Measurements from ENCODE around the gene RNPEPL1.

RNPEPL1 gene

DNA sequence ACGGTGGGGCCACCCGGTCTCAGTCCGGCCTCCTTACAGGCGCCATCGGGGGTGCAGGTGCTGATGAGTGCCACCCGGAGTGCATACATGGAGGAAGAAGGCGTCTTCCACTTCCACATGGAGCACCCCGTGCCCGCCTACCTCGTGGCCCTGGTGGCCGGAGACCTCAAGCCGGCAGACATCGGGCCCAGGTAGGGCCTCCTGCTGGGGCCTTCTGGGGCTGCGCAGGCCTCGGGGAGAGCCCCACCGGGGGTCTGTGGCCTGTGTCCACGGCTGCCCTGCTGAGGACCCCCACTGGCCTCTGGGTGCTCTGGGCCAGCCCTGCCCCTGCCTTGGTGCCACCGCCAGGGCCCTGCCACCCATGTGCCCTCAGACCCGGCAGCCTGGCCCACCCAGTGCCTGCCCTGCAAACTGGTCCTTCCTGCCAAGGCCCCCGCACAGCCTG lies 4.8 kb downstream of the RNPEPL1 start:
- DNase-seq = no peak
- Mint-ChIP-seq H3K4me3 (no peak overlapping the region), H3K36me3 (peaks cover 28% of the 10 kb centered on the region), H3K27me3 (no peaks in the 10 kb centered on the region), H3K4me1 (peaks cover 30% of the 10 kb centered on the region), H3K27ac (no peak overlapping the region), H3K9me3 (no peaks in the 10 kb centered on the region)
- CTCF ChIA-PET = interaction anchor here (1.1 kb wide), 1 partner anchor 13 kb away, joined by 3 read pairs; the partner anchor contains the start of gene CAPN10

- H3K27ac Mint-ChIP-seq = no peak overlapping the region
- H3K4me3 Mint-ChIP-seq = no peak overlapping the region
- DNase-seq = no peak
- H3K4me1 Mint-ChIP-seq = peaks cover 33% of the 10 kb centered on the region
- CTCF ChIA-PET = interaction anchor here (1.1 kb wide), 1 partner anchor 13 kb away, joined by 3 read pairs; the partner anchor contains the start of gene CAPN10
- no peaks in the 10 kb centered on the region for H3K9me3 Mint-ChIP-seq
- peaks cover 28% of the 10 kb centered on the region for H3K36me3 Mint-ChIP-seq
- no peaks in the 10 kb centered on the region for H3K27me3 Mint-ChIP-seq
Observed at GRCh38 chr2:240573516-240574385, 5.5 kb downstream of the RNPEPL1 start.

DNA sequence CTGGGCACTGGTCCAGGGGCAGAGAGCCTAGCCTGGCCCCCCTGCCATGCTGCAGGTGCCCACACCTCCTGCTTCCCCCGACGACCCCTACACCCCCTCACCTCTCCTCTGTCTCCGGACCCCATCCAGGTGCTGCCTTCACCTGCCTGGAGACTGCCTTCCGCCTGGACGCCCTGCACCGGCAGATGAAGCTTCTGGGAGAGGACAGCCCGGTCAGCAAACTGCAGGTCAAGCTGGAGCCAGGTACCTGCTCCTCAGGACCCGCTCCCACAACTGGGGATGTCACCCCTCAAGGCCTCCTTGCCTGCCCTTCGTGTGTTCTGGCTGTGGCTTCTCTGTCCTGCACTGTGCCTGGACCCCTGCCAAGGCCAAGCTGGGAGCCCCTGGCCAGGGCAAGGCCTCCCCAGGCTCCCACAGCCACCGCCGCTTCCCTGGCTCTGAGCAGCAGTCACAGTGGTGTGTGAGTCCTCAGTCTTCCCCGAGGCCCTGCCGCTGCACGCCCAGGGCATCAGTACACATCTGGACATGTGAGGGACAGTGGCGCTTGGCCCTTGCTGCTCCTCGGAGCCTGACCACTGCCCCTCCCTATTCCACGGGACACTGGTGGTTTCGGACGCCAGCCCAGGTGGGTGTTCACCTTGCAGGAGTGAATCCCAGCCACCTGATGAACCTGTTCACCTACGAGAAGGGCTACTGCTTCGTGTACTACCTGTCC lies 6.3 kb downstream of the RNPEPL1 start:
- Mint-ChIP-seq H3K4me3 (no peak overlapping the region), H3K4me1 (peaks cover 37% of the 10 kb centered on the region), H3K9me3 (no peaks in the 10 kb centered on the region), H3K27ac (no peak overlapping the region), H3K36me3 (peaks cover 24% of the 10 kb centered on the region), H3K27me3 (no peaks in the 10 kb centered on the region)
- no peak for DNase-seq
- CTCF ChIA-PET = no interaction called here

DNA sequence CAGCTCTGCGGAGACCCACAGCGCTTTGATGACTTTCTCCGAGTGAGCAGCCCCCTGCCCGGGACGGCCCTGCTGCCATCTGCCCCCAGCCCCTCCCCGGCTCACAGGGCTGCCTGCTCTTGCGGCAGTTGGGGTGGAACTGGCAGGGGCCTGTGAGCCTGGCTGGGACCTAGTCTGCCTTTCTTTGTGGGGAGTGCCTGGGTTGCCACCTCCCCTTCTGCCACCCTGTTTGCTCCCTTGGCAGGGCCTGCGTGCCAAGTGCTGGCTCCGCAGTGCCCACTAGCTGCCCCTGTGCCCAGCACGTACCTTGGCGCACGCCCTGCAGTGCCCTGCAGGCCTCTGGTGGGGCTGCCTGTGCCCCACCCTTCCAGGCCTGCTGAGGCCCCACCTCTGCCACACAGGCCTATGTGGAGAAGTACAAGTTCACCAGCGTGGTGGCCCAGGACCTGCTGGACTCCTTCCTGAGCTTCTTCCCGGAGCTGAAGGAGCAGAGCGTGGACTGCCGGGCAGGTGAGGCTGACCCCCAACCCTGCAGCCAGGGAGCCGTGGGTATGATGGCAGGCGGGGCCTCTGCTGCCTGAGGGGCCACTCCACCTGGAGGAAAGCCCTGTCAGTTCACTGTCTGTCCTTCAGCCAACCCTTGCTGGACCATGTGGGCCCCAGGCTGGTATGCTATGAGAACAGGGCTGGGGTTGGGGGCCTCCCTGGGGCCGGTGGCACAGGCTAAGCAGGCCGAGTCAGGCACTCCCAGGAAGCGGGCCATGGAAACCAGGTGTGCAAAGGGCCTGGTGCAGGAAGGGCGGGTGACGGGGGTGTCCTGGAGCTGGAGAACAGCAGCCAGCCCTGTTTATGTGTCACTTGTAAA lies 7.0 kb downstream of the RNPEPL1 start:
- Mint-ChIP-seq H3K9me3 (no peaks in the 10 kb centered on the region), H3K27ac (no peak overlapping the region), H3K4me3 (no peak overlapping the region), H3K27me3 (no peaks in the 10 kb centered on the region), H3K4me1 (peaks cover 37% of the 10 kb centered on the region), H3K36me3 (peaks cover 26% of the 10 kb centered on the region)
- CTCF ChIA-PET = no interaction called here
- DNase-seq = no peak

GRCh38 chr2:240576036-240576435 lies 7.8 kb downstream of the RNPEPL1 start:
- CTCF ChIA-PET = no interaction called here
- Mint-ChIP-seq H3K27me3 (no peaks in the 10 kb centered on the region), H3K36me3 (peaks cover 26% of the 10 kb centered on the region), H3K27ac (no peak overlapping the region), H3K4me3 (no peak overlapping the region), H3K9me3 (no peaks in the 10 kb centered on the region), H3K4me1 (peaks cover 31% of the 10 kb centered on the region)
- no peak for DNase-seq

- DNase-seq = no peak
- Mint-ChIP-seq H3K9me3 (no peaks in the 10 kb centered on the region), H3K27me3 (no peaks in the 10 kb centered on the region), H3K36me3 (peaks cover 23% of the 10 kb centered on the region), H3K4me1 (peaks cover 26% of the 10 kb centered on the region), H3K27ac (no peak overlapping the region), H3K4me3 (no peak overlapping the region)
- CTCF ChIA-PET = no interaction called here
Observed at GRCh38 chr2:240576436-240577205, 8.3 kb downstream of the RNPEPL1 start.

GRCh38 chr2:240577281-240578109 lies 9.2 kb downstream of the RNPEPL1 start:
- Mint-ChIP-seq H3K9me3 (peaks cover 2% of the 10 kb centered on the region), H3K36me3 (peaks cover 25% of the 10 kb centered on the region), H3K4me3 (no peak overlapping the region), H3K27me3 (no peaks in the 10 kb centered on the region), H3K27ac (no peak overlapping the region), H3K4me1 (peaks cover 23% of the 10 kb centered on the region)
- CTCF ChIA-PET = no interaction called here
- no peak for DNase-seq

DNA sequence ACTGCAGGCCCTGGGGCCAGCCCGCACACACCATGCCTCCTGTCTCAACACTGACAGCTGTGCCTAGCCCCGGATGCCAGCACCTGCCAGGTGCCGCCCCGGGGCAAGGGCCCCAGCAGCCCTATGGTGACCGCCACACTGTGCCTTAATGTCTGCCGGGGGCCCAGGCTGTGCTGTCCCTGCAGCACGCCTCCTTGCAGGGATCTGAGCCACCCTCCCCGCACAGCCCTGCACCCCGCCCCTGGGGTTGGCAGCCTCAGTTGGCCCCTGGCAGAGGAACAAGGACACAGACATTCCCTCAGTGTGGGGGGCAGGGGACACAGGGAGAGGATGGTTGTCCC lies 9.8 kb downstream of the RNPEPL1 start:
- Mint-ChIP-seq H3K4me1 (peaks cover 26% of the 10 kb centered on the region), H3K27me3 (no peaks in the 10 kb centered on the region), H3K27ac (no peak overlapping the region), H3K36me3 (peaks cover 25% of the 10 kb centered on the region), H3K4me3 (no peak overlapping the region), H3K9me3 (peaks cover 2% of the 10 kb centered on the region)
- CTCF ChIA-PET = no interaction called here
- no peak for DNase-seq

GRCh38 chr2:240578488-240578887 lies 10.2 kb downstream of the RNPEPL1 start:
- H3K36me3 Mint-ChIP-seq = peaks cover 24% of the 10 kb centered on the region
- no peak overlapping the region for H3K4me3 Mint-ChIP-seq
- H3K27ac Mint-ChIP-seq = peak overlapping the region; percentile 33
- H3K9me3 Mint-ChIP-seq = peaks cover 2% of the 10 kb centered on the region
- H3K4me1 Mint-ChIP-seq = peaks cover 30% of the 10 kb centered on the region
- no peak for DNase-seq
- CTCF ChIA-PET = interaction anchor here (1.1 to 11.3 kb wide), 2 partner anchors 15 kb away, joined by 3 to 100 read pairs; partner anchors contain the start of gene DUSP28
- H3K27me3 Mint-ChIP-seq = no peaks in the 10 kb centered on the region

DNA sequence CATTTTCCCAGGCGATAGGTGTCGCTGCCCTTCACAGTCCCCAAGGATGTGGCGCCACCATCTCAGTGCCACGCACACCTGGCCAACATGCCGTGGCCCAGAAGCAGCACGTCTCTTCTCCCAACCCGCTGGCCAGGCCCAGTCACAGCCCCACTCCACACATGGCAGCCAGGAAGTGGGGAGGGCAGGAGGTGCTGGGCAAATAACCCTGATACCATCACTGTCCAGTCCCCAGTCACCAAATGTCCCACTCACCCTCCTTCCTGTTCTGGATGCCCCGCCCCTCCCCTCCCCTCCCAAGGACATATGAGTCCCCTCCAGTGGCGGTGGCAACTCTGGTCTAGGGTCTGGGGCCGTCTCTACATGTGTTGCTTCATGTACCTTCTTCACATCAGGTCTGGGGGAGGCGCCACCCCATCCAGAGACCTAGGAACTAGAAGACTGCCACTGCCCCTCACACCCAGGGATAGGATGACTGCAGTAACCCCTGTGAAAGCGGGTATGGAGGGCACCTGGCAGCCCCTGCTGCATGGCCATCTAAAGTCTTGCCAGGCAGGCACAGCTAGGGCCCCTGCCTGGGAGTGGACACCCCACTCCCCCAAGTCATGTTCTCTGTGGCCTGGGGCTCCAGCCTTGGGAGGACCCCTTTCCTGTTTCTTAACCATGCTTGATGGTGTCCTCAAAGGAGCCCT lies 10.9 kb downstream of the RNPEPL1 start:
- Mint-ChIP-seq H3K36me3 (peaks cover 24% of the 10 kb centered on the region), H3K27ac (peak overlapping the region; percentile 83), H3K9me3 (peaks cover 2% of the 10 kb centered on the region), H3K4me1 (peaks cover 30% of the 10 kb centered on the region), H3K27me3 (no peaks in the 10 kb centered on the region), H3K4me3 (no peak overlapping the region)
- DNase-seq = no peak
- CTCF ChIA-PET = interaction anchor here (1.1 to 11.3 kb wide), 4 partner anchors 11 to 65 kb away, joined by 3 to 100 read pairs (median 4); partner anchors contain the start of genes DUSP28 and RNPEPL1

DNA sequence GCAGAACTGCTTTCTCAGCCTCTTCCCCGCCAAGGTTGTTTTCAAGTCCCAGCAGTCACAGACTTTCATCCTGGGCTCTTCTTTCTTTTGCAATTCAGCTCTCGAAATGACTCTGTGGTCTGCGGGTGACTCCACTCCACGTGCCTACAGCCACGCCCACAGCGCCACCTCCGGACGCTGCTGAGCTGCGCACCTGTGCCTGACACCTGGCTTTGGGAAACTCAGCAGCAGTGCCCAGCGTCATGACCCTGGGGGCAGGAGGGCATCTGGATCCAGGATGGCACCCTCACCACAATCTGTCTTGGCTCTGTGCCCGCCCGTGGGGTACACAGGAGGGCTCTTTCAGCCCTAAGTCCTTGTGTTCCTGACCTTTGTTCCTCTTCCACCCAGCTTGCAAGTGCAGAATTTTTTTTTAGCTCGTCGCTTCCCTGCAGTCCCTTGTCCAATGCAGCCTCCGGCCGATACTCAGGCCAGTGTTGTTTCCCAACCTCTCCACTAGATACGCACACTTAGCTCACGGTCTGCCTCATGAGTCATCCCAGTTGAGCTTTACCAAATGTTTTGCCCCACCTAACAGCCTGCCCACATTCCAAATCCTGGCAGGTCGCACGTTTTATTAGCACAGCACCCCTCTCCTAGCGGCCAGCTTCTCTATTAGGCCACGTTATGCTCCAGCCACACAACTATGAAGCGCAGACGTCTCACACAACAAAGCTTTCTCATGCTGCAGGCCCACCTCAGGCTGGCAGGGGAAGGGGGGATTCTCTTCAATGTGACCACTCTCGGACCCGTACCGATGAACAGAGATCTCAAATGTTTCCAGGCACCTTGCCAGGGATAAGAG lies 11.7 kb downstream of the RNPEPL1 start:
- CTCF ChIA-PET = interaction anchor here (1.1 to 11.3 kb wide), 4 partner anchors 12 to 66 kb away, joined by 3 to 100 read pairs (median 4); partner anchors contain the start of genes DUSP28 and RNPEPL1
- H3K4me3 Mint-ChIP-seq = no peak overlapping the region
- no peaks in the 10 kb centered on the region for H3K27me3 Mint-ChIP-seq
- H3K36me3 Mint-ChIP-seq = peaks cover 27% of the 10 kb centered on the region
- DNase-seq = peak; percentile 83
- H3K27ac Mint-ChIP-seq = peak overlapping the region; percentile 83
- H3K9me3 Mint-ChIP-seq = peaks cover 2% of the 10 kb centered on the region
- peaks cover 38% of the 10 kb centered on the region for H3K4me1 Mint-ChIP-seq
